HepG2 (cell line): ENCODE measurements around the gene PMVK. TPM values are rescaled to one million over a fixed set of nuclear protein-coding genes. Genes with fewer than 3 reads are reported as not detected.
A peak's percentile ranks its signal among the peaks of the same experiment; 100 is the strongest.

ENCODE experiments used
- ATF5 ChIP-seq: sonication (generic); formaldehyde crosslinking; IDR thresholded peaks from 2 replicates; pipeline ENCODE4 v1.4.0; 2020; ENCODE audit warnings: mild to moderate bottlenecking, low read depth, missing genetic modification reagents
- BHLHE40 ChIP-seq: IDR thresholded peaks from 2 replicates; pipeline ENCODE4 v1.6.1; 2011; ENCODE audit warnings: low read length, improper control_type of control experiment
- DMTF1 ChIP-seq: sonication (generic); formaldehyde crosslinking; IDR thresholded peaks from 2 replicates; pipeline ENCODE4 v1.4.0; 2020; ENCODE audit warnings: mild to moderate bottlenecking, missing genetic modification reagents
- FOXA3 ChIP-seq: IDR thresholded peaks from 2 replicates; pipeline ENCODE4 v1.6.1; 2016; ENCODE audit warnings: missing genetic modification reagents, missing compliant biosample characterization
- GATAD2A ChIP-seq: IDR thresholded peaks from 2 replicates; pipeline ENCODE4 v1.6.1; 2016
- HNF1B ChIP-seq: sonication (generic); formaldehyde crosslinking; IDR thresholded peaks from 2 replicates; pipeline ENCODE4 v1.5.1; 2020; ENCODE audit warnings: mild to moderate bottlenecking, moderate library complexity, missing genetic modification reagents
- HNRNPH1 ChIP-seq: fragments of 200-400 bp; formaldehyde crosslinking; optimal IDR thresholded peaks from 2 replicates; pipeline ENCODE3; 2017; ENCODE audit warnings: mild to moderate bottlenecking, low read depth, low read length
- HOMEZ ChIP-seq: IDR thresholded peaks from 2 replicates; pipeline ENCODE4 v1.6.1; 2016; ENCODE audit warnings: low read depth
- KDM2A ChIP-seq: sonication (generic); formaldehyde crosslinking; IDR thresholded peaks from 2 replicates; pipeline ENCODE4 v1.4.0; 2020; ENCODE audit warnings: low read depth, missing genetic modification reagents, borderline replicate concordance
- NFAT5 ChIP-seq: sonication (generic); formaldehyde crosslinking; IDR thresholded peaks from 2 replicates; pipeline ENCODE4 v1.4.0; 2020; ENCODE audit warnings: missing genetic modification reagents
- PAWR ChIP-seq: sonication (generic); formaldehyde crosslinking; IDR thresholded peaks from 2 replicates; pipeline ENCODE4 v1.4.0; 2020; ENCODE audit warnings: missing genetic modification reagents, mild to moderate bottlenecking, borderline replicate concordance
- RFXANK ChIP-seq: IDR thresholded peaks from 2 replicates; pipeline ENCODE4 v1.6.1; 2016
- SMC3 ChIP-seq: IDR thresholded peaks from 2 replicates; pipeline ENCODE4 v1.6.1; 2011; ENCODE audit warnings: low read length, improper control_type of control experiment
- ZFX ChIP-seq: sonication (generic); formaldehyde crosslinking; IDR thresholded peaks from 2 replicates; pipeline ENCODE4 v1.4.0; 2020; ENCODE audit warnings: mild to moderate bottlenecking, low read depth, missing genetic modification reagents, moderate library complexity
- ZNF251 ChIP-seq: sonication (generic); formaldehyde crosslinking; IDR thresholded peaks from 2 replicates; pipeline ENCODE4 v1.9.0; 2021; ENCODE audit warnings: mild to moderate bottlenecking, missing genetic modification reagents
- ZNF510 ChIP-seq: sonication (generic); formaldehyde crosslinking; IDR thresholded peaks from 2 replicates; pipeline ENCODE4 v1.4.0; 2020; ENCODE audit warnings: low read depth, mild to moderate bottlenecking, missing genetic modification reagents
- ZNF530 ChIP-seq: sonication (generic); formaldehyde crosslinking; IDR thresholded peaks from 2 replicates; pipeline ENCODE4 v1.5.0; 2020; ENCODE audit warnings: low read depth, mild to moderate bottlenecking, missing genetic modification reagents
- polyA plus RNA-seq, 8 experiments: library from polyadenylated mRNA; depleted of rRNA in 3 of 8; stranded (reverse) in 7 of 8; unstranded in 1 of 8; fragments of >200 nt; fragmentation: Illumina TruSeq in 4 of 8; extraction: Trizol in 4 of 8; gene quantifications; 2 replicates each; pipeline versions ENCODE4 v1.2.1 to v1.2.3, GENCODE V29; 2011 to 2016; ENCODE audit warnings: low read depth in 4 of 8, missing spikeins in 1 of 8, mixed read lengths in 1 of 8; ENCODE audit not compliant: insufficient read depth in 1 of 8
- total RNA-seq, 5 experiments: library from RNA; depleted of rRNA; stranded (reverse); fragments of >200 nt; fragmentation: Illumina TruSeq; extraction: Trizol; gene quantifications; 2 replicates each; pipeline ENCODE4 v1.2.3, GENCODE V29; 2016; ENCODE audit warnings: low read depth in 1 of 5

The PMVK gene
- total and polyA plus RNA-seq, 2 of the 13 experiments (the other 11 are each of a cell fraction or from before 2014, with no cell fraction given): 3.9 to 12.6 TPM

- TF ChIP-seq DMTF1 (CRISPR knock-in tag): no peak
- TF ChIP-seq HNRNPH1: no peak
- TF ChIP-seq RFXANK (CRISPR knock-in tag): no peak
- TF ChIP-seq HNF1B (CRISPR knock-in tag): 0 out of 2 replicates have a peak, but pooled peaks have one; percentile 42
- TF ChIP-seq NFAT5: no peak
- TF ChIP-seq ZNF510: no peak
- TF ChIP-seq BHLHE40: no peak
- TF ChIP-seq GATAD2A (CRISPR knock-in tag): no peak
- no peak for TF ChIP-seq ZNF251
- TF ChIP-seq ZFX (CRISPR knock-in tag): peak; percentile 32; the same call in 1 of the 2 replicates
- no peak for TF ChIP-seq PAWR (CRISPR knock-in tag)
- peak; percentile 22; the same call in 1 of the 2 replicates for TF ChIP-seq FOXA3 (CRISPR knock-in tag)
- TF ChIP-seq KDM2A (CRISPR knock-in tag): no peak
- no peak for TF ChIP-seq ZNF530 (CRISPR knock-in tag)
- no peak for TF ChIP-seq SMC3
- TF ChIP-seq ATF5 (CRISPR knock-in tag): no peak
- no peak for TF ChIP-seq HOMEZ
These were observed 19.4 kb upstream of the PMVK start, which contains the start of gene PBXIP1 (continued) for GRCh38 chr1:154955718-154956543.
